ENCODE results near the gene MRPS6.

MRPS6 gene

DNA sequence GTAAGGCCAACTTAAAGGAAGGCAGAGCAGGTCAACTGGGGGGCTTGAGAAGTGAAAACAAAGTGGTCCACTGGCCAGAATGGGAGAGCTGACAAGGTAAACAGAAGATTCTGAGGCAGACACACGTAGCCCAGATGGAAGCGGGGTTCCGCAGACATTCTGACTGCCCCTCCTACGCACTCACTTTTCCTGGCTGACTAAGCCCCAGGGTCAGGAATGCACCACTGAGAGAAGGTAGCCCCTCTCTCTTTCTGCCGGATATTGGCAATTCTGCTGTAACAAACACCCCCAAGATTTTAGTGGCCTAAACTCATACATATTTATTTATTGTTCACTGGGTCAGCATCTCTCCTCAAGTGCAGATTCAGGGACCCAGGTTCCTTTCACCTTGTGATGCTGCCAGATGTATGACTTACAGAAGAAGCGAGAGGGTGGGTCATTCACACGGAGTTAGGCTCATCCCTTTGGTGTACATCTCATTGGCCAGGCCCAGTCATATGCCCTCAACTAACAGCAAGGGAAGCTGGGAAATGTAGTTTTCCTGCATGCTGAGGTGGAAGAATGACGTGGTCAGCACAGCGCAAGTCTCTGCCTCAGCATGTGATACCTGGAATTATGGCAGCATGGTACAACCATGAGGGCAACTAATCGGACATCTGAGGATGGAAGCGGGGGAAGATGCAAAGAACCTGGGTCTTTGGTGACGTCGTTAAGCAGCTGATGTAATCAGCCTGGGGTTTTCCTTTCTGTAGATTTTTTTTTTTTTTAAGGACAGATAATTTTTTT, 43.4 kb upstream of the MRPS6 start:
- TF ChIP-seq, protein P1, sequence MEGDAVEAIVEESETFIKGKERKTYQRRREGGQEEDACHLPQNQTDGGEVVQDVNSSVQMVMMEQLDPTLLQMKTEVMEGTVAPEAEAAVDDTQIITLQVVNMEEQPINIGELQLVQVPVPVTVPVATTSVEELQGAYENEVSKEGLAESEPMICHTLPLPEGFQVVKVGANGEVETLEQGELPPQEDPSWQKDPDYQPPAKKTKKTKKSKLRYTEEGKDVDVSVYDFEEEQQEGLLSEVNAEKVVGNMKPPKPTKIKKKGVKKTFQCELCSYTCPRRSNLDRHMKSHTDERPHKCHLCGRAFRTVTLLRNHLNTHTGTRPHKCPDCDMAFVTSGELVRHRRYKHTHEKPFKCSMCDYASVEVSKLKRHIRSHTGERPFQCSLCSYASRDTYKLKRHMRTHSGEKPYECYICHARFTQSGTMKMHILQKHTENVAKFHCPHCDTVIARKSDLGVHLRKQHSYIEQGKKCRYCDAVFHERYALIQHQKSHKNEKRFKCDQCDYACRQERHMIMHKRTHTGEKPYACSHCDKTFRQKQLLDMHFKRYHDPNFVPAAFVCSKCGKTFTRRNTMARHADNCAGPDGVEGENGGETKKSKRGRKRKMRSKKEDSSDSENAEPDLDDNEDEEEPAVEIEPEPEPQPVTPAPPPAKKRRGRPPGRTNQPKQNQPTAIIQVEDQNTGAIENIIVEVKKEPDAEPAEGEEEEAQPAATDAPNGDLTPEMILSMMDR (IDR thresholded peaks at IDR 0.05) = no peak
- no peak overlapping the region for H2AFZ ChIP-seq

DNA sequence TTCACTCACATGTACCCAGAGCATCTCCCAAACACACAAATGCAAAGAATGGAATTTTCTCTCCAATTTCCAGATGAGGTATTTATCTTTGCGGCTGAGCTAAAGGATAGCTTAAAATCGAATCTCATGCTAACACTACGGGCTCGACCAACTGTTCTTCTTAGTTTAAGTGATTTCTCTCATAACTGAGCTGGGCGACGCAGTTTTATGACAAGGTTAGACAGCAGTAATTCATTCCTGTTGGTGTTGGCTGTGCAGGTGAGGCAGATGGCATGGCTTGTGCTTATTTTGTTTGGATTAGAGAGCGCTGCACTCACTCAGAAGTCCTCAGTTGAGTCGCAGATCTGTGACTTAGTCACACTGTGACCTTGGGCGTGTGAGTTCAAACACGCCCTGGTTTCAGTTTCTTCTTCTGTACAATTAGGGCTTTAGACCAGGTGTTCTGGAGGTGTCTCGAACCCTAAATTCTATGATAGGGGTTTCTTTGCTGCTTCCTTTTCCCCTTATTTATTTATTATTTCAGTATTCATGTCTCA, 41.5 kb upstream of the MRPS6 start:
- H3K79me2 ChIP-seq = no peaks in the 10 kb centered on the region
- H2AFZ ChIP-seq = no peak overlapping the region
- H3K27ac ChIP-seq = no peak overlapping the region
- no peak overlapping the region for H3K4me3 ChIP-seq (ENCODE audit: low read depth, low read length)
- no peaks in the 10 kb centered on the region for H3K9me3 ChIP-seq (ENCODE audit: control insufficient read depth, low read length)
- H3K27me3 ChIP-seq (ENCODE audit: control insufficient read depth, insufficient read depth, low read length) = no peaks in the 10 kb centered on the region
- H3K36me3 ChIP-seq (ENCODE audit: control insufficient read depth, insufficient read depth, low read length) = no peaks in the 10 kb centered on the region
- TF ChIP-seq, protein P1 (IDR thresholded peaks at IDR 0.05) = no peak
- no peak overlapping the region for H3K4me2 ChIP-seq (ENCODE audit: low read length)
- no peaks in the 10 kb centered on the region for H3K4me1 ChIP-seq
- no peak overlapping the region for H3K9ac ChIP-seq

More for the DNA sequence above, 43.4 kb upstream of the MRPS6 start:
- Histone ChIP-seq H3K27me3 (ENCODE audit: control insufficient read depth, insufficient read depth, low read length) (no peaks in the 10 kb centered on the region), H3K9me3 (ENCODE audit: control insufficient read depth, low read length) (no peaks in the 10 kb centered on the region), H3K27ac (no peak overlapping the region), H3K9ac (no peak overlapping the region), H3K79me2 (no peaks in the 10 kb centered on the region), H3K4me2 (ENCODE audit: low read length) (no peak overlapping the region), H3K4me1 (no peaks in the 10 kb centered on the region), H3K36me3 (ENCODE audit: control insufficient read depth, insufficient read depth, low read length) (no peaks in the 10 kb centered on the region), H3K4me3 (ENCODE audit: low read depth, low read length) (no peak overlapping the region)

DNA sequence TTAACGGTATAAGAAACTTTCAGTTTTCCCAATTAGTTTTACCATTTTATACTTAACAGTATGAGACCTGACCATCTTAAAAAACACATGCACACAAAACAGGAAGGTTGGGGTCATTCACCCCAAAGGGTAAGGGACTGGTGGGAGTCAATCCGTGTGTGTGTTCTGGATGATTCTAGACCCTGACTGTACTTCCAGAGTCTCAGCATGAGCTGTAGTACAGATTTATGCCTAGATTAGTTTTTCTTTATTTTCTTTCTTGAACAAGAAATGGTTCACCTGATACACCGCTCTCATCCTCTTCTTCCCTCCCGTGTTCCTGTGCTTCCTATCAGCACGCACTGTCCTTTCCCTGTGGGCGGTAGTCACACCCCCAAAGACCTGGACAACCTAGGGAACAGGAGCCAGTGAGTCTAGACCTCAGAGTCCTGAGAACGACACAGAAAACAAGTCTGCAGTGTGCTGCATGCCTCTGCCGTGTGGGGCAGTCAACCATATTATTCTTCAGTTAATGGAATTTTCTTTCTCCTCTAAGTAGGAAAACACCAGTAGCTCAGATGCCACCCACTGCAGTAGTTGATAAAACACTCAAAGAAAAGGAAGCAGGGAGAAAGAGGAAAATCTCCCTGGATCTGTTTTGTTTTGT, 38.9 kb upstream of the MRPS6 start:
- H2AFZ ChIP-seq = no peak overlapping the region
- TF ChIP-seq, protein P1 (IDR thresholded peaks at IDR 0.05) = no peak
- H3K4me1 ChIP-seq = no peaks in the 10 kb centered on the region
- no peaks in the 10 kb centered on the region for H3K27me3 ChIP-seq (ENCODE audit: control insufficient read depth, insufficient read depth, low read length)
- H3K9me3 ChIP-seq (ENCODE audit: control insufficient read depth, low read length) = no peaks in the 10 kb centered on the region
- H3K36me3 ChIP-seq (ENCODE audit: control insufficient read depth, insufficient read depth, low read length) = no peaks in the 10 kb centered on the region
- H3K4me2 ChIP-seq (ENCODE audit: low read length) = no peak overlapping the region
- H3K4me3 ChIP-seq (ENCODE audit: low read depth, low read length) = no peak overlapping the region
- H3K79me2 ChIP-seq = no peaks in the 10 kb centered on the region
- no peak overlapping the region for H3K9ac ChIP-seq
- no peak overlapping the region for H3K27ac ChIP-seq

DNA sequence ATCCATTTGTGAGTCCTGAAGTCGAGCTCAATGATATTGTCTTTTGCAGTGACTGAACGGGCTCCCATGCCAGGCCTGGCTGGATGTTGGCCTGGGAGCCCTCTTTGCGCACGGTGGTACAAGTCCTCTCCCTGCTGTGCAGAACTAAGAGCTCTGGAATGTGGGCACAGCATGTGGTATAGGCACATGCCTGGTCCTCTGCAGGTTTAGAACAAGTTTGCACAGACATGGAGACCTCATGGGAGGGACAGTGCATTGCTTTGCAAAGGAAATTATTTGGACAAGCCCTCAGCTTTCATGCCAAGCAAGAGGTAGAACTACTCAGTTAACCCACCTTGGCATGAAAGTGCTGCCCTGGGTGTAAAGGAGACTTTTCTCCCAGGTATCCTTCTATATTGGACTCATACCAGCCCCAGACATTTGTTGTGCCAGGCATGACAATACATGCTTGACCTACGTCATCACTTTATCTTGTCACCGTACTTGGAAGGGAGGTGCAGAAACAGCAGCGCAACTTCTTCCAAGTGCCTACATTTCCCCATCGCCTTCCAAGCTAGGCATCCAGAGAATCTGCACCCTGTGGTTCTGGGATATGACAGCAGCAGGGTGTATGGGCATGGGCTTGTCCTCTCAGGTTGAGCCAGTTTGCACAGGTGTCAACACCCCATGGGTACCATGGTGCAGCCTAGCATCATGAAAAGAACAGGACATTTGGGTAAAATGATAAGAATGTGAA, 37.6 kb upstream of the MRPS6 start:
- Histone ChIP-seq H2AFZ (no peak overlapping the region), H3K4me2 (ENCODE audit: low read length) (no peak overlapping the region), H3K9me3 (ENCODE audit: control insufficient read depth, low read length) (no peaks in the 10 kb centered on the region), H3K79me2 (no peaks in the 10 kb centered on the region), H3K27me3 (ENCODE audit: control insufficient read depth, insufficient read depth, low read length) (no peaks in the 10 kb centered on the region), H3K4me3 (ENCODE audit: low read depth, low read length) (no peak overlapping the region), H3K27ac (no peak overlapping the region), H3K36me3 (ENCODE audit: control insufficient read depth, insufficient read depth, low read length) (no peaks in the 10 kb centered on the region), H3K4me1 (no peaks in the 10 kb centered on the region), H3K9ac (no peak overlapping the region)
- TF ChIP-seq, protein P1 (IDR thresholded peaks at IDR 0.05) = no peak
